Activated CD8-positive, alpha-beta memory T cell treated with anti-CD3 and anti-CD28 coated beads, Interleukin-2, amount 50 U/mL, for 1 hour (primary cell): ENCODE measurements around the gene MAT2A.
"Not testable (repeated sequence)": the region's sequence is repeated elsewhere in the genome, so short reads cannot be mapped to it uniquely, and the experiment has no call there.

Source experiments
- DNase-seq: peaks from one replicate; pipeline ENCODE4 v3.0.0-alpha.2; 2020; ENCODE audit errors: extremely low read depth

MAT2A gene

DNA sequence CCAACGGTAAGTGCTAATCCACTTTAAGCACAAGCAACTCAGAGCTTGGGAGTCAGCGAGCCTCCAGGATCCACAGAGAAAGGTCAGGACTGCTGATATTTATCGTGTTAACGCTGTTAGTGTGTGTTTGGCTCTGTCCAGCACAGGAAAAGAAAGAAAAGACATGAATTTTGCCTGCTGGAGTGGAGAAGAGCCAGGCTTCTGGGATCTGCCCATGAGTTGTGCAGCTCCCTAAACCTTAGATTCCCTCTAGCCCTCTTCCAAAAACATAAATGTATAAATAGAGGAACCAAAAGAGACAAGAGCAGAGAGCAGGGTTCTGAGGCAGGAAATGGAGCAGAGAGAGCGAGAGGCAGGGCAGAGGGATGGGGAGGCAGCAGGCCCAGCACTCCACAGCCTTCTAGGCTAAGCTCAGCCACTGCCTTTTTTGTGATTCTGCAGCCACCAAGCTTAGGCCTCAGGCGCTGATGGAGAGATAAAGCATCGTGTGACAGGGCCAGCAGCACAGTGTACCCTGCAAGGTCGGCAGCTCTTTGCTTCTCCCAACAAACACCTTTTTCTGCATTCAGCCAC is 14.5 kb upstream of the MAT2A start:
- DNase-seq, result no peak

DNA sequence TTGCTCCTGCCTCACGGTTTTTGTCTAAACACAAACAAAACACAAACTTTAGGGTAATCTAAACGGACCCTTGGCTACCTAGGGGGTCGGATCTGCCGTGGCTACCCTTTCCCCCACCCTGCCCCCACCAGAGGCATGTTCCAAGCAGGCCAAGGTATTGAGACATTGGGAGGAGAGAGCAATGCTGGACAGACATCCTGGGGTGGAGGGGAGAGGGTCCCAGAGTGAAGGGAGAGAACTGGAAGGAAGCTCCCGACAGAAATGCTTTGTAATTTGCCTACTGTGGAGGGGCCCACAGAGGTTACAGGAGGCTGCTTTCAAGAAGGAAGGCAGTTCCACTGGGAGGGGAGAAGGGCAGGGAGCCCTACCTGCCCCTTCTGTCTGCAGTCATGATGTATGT is 13.9 kb upstream of the MAT2A start:
- DNase-seq, result no peak

DNA sequence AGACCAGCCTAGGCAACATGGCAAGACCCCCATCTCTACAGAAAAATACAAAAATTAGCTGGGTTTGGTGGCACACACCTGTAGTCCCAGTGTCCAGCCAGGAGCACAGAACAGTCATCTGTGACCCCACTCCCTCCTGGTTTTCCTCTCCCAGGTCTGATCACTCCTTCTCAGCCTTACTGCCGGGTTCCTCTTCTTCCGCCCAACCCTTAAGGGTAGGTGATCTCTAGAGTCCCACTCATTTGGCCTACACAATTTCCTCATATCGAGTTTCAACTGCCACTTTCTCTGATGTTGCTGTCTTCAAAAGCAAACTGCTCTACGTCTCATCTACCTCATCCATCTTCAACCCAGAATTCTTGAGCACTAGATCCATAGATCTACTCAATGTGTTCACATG is 13.4 kb upstream of the MAT2A start:
- no peak for DNase-seq

DNA sequence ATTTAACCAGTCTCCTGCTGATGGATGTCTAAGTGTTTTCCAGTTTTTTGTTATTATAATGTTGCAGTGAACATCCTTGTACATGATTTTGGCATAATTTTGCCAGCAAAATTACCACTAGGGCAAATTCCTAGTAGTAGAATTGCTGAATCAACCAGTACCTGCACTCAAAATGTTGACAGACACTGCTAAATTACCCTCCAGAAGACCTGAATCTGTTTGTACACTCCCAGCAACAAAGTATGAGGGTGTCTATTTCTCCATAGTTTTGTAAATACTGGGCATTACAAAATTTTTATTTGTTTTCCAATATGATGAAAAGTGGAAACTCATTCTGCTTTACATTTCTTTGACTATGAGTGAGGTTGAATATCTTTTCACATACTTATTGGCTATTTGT is 11.2 kb upstream of the MAT2A start:
- DNase-seq, result no peak

DNA sequence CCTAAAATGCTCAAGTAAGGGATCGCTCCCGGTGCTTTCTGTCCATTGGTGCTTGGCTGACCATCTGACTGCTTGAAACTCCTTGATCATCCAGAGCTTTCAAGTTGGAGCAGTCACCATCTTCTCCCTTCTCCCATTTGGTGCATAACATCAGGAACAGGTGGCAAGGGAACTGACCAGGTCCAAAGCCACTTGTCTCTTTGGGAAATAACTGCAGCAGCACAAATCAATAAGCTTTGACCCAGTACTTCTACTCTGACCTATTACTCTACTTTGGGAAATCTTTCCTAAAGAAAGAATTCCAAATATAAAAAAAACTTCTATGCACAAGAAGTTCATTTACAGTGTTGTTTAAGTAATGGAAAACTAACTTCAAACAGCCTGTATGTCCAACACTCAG is 10.6 kb upstream of the MAT2A start:
- no peak for DNase-seq

DNA sequence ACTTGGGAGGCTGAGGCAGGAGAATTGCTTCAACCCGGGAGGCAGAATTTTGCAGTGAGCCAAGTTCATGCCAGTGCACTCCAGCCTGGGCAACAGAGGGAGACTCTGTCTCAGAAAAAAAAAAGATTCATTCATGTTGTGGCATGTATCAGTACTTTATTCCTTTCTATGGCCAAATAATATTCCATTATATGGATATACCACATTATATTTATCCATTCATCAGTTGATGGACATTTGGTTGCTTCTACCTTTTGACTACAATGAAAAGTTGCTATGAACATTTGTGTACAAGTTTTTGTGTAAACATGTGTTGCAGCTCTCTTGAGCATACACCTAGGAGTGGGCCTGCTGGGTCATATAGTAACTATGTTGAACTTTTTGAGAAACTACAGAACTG is 9.2 kb upstream of the MAT2A start:
- no peak for DNase-seq

DNA sequence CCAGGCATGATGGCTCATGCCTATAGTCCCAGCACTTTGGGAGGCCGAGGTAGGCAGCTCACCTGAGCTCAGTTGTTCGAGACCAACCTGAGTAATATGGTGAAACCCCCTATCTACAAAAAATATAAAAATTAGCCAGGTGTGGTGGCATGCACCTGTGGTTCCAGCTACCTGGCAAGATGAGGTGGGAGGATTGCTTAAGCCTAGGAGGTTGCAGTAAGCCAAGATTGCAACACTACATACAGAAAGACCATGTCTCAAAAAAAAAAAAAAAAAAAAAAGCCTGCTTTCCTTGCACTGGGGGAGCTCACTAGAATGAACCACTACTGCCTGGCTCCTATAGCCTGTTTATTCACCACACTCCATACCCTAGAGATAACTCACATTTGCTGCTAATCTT is 7.4 kb upstream of the MAT2A start:
- no peak for DNase-seq

DNA sequence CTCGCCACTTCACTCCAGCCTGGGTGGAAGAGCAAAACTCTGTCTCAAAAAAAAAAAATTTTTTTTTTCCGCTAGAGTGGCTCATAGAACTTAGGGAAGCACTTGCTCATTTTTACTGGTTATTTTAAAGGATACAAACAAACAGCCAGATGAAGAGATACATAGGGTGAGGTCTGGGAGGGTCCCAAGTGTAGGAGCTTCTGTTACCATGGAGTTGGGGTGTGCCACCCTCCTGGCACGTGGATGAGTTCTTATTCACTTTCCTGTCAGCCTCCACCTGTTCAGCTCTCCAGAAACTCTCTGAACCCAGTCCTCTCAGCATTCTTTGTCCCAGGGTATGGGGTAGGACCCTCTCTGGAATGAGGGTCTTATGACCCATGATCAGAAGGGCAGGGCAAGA is 4.9 kb upstream of the MAT2A start:
- DNase-seq, result no peak

DNA sequence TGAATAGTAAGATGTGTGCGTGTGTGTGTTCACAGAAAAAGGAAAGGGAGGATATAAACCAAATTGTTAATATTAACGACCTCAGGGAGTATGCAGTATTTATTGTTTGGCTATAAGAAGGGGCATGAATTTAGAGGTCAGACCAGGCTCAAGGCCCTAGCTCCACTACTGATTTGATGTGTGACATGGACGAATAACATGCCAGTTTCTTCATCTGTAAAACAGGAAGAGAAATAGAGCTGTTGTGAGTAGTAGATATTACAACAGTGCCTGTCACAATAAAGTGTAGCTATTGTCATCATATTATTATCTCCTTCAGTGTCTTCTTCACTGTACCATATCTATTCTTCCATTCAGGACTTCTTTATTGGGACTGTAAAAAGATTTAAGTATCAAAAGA is 4.1 kb upstream of the MAT2A start:
- no peak for DNase-seq

DNA sequence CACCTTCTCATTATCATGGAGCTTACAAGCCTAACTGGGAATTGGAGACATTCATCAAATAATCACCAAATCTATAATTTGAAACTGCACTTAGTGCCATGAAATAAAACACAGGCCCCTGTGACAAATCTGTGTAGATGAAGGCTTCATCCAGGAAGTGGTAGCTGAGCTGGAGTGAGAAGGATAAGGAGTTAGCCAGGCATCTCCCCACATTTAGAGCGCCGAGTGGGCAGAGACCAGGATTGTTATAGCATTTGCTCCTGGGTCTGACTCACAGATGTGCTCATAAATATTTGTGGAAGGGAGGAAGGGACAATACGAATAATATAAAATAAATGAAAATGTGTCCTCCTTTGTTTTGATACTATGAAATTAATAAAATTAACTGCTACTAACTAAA is 2.5 kb upstream of the MAT2A start:
- no peak for DNase-seq

DNA sequence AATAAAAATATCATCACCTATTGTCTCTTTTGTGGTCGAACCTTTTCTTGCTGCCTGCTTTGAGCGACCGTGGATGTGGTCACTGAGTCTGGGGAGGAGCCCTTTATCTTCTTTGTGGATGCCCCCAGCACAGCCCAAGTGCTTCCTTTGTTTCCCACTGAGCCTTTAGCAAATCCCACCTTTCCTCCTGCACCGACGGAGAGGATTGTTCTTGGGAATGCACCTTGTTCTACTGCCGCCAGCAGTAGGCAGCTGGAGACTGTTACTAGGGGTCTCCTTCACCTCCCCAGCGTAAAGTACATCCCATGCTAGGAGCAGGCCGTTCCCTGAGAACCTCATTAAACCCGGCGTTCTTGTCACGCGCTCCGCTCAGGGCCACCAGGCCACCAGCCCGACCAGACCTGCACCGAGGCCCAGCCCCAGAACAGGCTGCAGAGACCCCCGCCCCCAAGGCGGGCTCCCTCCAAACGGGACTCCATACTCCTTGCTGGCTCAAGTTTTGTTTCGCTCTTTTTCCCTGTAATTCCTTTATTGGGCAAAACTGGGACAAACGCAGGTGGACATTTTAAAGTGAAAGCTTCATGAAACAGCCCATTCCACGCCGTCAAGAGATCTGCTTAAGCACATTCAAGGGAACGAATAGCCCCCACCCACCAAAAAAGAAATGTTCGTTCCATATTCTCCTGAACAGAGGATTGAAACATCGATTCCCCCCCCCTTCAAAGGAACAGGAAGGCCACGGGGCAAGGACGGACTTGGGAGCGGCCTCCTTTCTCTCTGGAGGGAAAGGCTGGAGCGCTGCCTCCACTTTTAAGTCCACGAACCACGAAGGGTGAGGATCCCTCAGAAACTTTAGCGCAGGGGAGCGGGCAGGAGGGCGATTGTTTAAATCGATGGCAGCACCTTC is 1.1 kb upstream of the MAT2A start:
- DNase-seq, result no peak

DNA sequence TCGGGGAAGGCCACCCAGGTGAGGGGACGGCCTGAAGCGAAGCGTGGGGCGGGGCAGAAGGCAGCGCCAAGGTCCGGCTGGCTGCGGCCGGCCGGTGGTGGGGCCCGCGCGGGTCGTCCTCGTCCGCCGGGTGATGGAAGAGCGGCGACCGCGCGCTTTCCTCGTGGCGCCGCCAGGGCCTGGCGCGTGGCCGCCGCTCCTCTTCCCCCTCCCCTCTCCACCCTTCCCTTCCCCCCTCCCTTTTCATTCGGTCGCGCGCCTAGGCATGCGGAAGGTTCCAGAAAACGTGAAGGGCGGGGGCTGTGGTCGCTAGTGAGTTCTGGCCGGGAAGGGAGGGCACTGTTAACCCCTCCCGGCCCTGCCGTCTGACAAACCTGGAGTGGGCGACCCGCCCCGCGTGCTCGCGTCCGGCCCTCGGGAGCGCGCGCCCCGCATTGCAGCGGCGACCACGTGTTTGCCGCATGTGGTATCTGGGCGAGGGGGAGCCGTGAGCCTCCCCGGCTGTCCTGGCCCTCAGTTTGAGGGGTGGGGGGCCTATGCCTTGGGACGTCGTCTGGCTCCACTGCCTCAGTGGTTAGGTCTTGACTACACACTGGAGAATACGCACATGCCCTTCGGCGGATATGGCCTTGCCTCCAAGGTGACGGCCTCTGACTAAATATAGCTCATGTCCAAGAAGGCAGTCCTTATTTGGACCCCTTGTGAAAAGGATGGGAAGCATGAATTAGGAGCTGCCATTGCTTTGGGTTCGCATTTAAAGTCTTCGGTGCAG is 579 bp downstream of the MAT2A start:
- no peak for DNase-seq

DNA sequence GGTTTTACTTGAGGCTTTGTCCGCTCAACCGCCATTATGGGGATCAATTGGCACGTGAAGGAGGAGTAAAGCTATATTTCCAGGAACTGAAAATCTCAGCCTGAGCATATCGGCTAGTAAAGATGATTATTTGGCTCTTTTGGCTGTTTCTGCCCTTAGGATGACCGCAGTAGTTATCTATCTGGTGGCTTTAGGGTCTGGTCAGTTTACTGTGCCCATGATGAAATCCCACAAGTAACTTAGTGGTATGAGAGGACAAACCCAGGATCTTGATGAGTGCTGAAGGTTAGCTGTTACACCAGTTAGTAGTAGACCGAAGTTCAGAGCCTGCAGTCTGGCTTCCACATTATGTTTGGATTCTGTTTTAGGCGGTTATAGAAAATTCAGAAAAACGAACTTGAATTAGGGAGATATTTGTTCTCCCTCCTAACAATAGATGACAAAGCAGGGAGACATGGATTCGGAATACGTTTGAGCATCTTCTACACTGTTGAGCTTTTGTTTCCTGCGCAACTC is 1.2 kb downstream of the MAT2A start:
- DNase-seq, result no peak

DNA sequence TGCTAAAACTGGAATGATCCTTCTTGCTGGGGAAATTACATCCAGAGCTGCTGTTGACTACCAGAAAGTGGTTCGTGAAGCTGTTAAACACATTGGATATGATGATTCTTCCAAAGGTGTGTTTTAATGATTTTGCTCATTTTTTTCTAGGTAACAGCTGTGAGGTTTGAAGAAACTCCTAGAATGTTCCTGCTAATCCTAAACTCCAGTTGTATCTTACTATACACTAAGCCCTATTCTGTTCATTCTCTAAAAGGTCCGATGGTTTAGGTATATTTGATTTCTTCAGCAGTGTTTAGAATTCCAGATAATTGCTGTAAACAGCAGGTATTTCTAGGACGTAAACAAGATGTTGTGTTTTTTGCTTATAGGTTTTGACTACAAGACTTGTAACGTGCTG is 2.3 kb downstream of the MAT2A start:
- DNase-seq, result no peak

DNA sequence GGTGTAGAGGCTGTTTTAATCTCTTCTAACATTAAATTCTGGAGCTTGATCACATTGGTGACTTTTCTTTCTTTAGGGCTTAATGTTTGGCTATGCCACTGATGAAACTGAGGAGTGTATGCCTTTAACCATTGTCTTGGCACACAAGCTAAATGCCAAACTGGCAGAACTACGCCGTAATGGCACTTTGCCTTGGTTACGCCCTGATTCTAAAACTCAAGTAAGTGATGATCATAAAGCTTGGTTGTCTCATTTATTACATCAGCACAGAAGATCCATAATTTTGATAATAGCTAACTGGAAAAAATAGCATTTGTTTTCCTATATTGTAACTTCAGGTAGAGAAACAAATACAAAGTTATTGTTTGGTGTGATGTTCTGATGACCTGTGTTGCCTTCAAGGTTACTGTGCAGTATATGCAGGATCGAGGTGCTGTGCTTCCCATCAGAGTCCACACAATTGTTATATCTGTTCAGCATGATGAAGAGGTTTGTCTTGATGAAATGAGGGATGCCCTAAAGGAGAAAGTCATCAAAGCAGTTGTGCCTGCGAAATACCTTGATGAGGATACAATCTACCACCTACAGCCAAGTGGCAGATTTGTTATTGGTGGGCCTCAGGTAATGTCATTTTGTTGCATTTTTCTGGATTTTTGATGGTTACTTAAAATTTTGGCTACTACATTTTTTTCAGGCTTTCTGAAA is 2.9 kb downstream of the MAT2A start:
- no peak for DNase-seq

DNA sequence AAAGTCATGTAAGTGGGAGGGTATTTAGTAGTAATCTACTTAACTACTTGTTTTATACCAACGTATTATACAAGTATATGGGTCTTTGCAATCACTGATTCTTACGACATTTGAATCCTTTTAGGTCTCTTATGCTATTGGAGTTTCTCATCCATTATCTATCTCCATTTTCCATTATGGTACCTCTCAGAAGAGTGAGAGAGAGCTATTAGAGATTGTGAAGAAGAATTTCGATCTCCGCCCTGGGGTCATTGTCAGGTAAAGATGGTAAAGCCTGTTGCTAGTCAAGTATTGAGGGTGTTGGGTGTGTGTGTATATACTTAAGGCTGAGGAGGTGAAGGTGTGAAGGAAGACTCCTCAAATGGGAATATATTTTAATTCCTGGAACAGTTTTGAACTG is 3.8 kb downstream of the MAT2A start:
- DNase-seq, result no peak

DNA sequence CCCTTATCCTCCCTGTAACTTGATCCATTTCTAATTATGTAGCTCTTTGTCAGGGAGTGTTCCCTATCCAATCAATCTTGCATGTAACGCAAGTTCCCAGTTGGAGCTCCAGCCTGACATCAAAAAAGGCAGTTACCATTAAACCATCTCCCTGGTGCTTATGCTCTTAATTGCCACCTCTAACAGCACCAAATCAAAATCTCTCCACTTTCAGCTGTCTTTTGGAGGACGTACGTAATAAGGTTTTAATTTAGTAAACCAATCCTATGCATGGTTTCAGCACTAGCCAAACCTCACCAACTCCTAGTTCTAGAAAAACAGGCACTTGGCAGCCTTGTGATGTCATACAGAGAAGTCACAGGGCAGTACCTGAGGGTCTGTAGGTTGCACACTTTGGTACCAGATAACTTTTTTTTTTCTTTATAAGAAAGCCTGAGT is 5.3 kb downstream of the MAT2A start:
- DNase-seq, result not testable (repeated sequence)

DNA sequence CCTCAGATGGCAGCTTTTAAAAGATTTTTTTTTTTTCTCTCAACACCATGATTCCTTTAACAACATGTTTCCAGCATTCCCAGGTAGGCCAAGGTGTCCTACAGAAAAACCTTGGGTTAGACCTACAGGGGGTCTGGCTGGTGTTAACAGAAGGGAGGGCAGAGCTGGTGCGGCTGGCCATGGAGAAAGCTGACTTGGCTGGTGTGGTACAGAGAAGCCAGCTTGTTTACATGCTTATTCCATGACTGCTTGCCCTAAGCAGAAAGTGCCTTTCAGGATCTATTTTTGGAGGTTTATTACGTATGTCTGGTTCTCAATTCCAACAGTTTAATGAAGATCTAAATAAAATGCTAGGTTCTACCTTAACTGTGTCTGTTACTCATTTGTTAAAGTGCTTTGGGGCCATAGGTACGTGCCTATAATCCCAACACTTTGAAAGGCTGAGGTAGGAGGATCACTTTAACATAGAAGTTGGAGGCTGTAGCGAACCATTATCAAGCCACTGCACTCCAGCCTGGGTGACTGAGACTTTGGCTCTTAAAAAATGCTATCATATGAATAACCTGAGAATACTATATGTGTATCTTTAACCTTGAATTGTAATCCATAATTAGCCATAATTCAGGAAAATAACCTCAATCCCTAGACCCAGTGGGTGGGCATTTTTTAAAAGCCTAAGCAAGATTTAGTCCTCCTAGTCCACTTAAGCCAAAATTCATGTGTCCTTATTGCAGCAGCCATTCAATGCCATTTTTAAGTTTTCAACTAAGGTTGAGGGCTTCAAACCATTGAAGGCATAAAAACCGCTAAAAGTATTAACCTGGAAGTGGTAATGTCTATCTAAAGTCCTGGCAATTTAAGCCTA is 6.2 kb downstream of the MAT2A start:
- DNase-seq, result not testable (repeated sequence)

DNA sequence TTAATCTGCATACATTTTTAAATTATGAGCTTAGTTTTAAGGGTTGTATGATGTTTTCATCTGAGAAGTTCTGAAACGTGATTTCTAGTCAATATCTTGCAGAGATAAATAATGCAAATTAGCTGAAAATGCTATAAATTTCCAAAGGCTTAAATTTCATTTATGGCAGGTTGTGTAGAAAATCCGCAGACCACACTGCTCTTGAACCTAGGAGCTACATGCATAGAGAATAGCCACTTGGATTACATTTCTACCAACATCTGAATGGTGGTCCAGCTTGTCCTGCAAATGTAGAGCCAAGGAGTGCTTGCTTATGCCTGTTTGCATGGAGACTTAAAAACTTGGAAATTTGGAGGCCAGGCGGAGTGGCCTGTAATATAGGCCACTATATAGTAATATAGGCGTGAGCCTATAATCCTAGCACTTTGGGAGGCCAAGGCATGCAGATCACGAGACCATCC is 6.8 kb downstream of the MAT2A start:
- DNase-seq, result no peak

DNA sequence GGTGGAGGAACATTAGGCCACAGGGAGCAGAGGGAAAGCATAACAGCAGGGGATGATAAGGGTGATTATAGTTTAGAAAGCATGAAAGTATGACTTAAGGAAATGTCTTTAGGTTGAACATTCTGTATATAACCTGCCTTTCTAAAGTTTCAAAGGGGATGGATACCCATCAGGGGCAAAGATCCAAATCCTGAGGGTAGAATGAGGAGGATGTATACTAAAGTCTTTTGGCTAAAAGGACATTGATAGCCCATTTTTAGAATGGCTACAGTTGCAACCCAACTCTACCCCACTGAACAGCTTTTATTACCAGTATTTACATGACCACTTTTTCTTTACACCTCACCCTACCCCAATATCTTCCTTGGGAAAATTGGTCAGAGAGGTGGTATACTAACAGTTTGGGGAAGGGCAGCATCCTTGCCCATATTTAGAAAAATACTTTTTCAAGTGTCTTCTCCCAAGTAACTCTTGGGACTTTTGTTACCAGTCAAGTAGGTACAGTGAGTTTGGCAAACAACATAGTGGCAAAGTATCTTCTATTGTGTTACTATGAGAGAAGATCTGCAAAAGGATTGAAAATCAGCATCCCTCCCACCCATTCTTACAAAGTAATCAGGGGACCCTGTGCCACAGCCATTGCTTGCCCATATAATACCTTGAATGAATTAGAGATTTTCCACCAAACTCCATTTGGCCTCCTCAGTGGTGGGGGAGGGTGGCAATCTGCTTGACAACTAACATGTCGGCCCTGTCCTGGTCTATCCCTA is 8.3 kb downstream of the MAT2A start:
- no peak for DNase-seq
